SH-SY5Y (cell line): Measurements from ENCODE around the gene KRTAP1-5.

Source experiments
- GATA2 ChIP-seq: IDR thresholded peaks from 2 replicates; pipeline ENCODE4 v1.6.1; 2011; ENCODE audit warnings: mild to moderate bottlenecking, low read depth, low read length
- GATA3 ChIP-seq: IDR thresholded peaks from 2 replicates; pipeline ENCODE4 v1.6.1; 2011; ENCODE audit warnings: low read depth, mild to moderate bottlenecking, low read length, moderate library complexity

KRTAP1-5 gene, protein sequence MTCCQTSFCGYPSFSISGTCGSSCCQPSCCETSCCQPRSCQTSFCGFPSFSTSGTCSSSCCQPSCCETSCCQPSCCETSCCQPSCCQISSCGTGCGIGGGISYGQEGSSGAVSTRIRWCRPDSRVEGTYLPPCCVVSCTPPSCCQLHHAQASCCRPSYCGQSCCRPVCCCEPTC

DNA sequence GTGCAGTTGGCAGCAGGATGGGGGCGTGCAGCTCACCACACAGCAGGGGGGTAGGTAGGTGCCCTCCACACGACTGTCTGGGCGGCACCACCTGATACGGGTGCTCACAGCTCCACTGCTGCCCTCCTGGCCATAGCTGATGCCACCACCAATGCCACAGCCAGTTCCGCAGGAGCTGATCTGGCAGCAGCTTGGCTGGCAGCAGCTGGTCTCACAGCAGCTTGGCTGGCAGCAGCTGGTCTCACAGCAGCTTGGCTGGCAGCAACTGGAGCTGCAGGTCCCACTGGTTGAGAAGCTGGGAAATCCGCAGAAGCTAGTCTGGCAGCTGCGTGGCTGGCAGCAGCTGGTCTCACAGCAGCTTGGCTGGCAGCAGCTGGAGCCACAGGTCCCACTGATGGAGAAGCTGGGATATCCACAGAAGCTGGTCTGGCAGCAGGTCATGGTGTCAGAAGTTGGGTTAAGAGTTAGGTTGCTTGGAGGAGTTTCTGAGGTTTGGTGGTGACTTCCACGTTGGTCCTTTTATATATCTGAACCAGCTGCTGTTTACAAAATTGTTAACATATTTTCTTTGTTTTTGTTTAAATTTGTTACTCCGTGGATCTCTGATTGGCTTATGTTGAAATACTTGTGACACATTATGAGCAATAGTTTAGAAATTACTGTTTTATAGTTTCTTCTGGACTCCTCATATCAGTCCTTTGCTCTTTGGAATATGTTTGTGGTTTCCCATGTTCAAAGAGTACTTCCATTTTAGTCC is at the start of gene KRTAP1-5:
TSS of gene KRTAP1-5 (minus strand) at position 494 of the 757 bp plus-strand sequence. CDS start at position 441, 53 bp downstream.
- TF ChIP-seq GATA3 (no peak), GATA2 (no peak)

DNA sequence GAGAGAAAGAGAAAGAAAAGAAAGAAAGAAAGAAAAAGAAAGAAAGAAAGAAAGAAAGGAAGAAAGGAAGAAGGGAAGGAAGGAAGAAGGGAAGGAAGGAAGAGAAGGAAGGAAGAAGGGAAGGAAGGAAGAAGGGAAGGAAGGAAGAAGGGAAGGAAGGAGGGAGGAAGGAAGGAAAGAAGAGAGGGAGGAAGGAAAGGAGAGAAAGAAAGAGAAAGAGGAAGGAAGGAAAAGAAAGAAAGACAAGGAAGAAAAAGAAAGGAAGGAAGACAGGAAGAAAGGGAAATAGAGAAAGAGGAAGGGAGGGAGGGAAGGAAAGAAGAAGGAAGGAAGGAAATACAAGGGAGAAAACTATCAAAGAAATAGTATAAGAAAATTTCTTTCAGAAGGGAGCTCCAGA is 49.8 kb upstream of the KRTAP1-5 start:
- TF ChIP-seq GATA3 (no peak), GATA2 (no peak)

DNA sequence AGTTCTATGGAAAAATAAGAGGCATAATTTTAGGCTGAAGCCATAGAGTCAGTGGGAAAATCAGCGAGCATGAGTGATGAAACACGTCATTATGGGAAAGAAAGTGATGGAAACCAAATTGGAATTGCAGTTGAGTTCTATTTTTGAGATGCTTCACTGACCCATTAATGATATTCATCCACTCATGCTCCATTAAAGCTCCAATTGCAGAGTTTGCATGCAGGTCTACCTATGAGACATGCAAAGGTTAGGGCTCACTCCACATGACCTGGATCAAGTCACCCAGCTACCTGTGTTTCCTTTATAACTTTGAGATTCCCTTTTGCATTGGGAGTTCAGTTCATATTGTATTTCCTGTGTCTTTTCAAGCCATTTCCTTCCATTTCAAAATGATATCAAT is 46.7 kb upstream of the KRTAP1-5 start:
- TF ChIP-seq GATA2 = no peak
- TF ChIP-seq GATA3 = no peak

DNA sequence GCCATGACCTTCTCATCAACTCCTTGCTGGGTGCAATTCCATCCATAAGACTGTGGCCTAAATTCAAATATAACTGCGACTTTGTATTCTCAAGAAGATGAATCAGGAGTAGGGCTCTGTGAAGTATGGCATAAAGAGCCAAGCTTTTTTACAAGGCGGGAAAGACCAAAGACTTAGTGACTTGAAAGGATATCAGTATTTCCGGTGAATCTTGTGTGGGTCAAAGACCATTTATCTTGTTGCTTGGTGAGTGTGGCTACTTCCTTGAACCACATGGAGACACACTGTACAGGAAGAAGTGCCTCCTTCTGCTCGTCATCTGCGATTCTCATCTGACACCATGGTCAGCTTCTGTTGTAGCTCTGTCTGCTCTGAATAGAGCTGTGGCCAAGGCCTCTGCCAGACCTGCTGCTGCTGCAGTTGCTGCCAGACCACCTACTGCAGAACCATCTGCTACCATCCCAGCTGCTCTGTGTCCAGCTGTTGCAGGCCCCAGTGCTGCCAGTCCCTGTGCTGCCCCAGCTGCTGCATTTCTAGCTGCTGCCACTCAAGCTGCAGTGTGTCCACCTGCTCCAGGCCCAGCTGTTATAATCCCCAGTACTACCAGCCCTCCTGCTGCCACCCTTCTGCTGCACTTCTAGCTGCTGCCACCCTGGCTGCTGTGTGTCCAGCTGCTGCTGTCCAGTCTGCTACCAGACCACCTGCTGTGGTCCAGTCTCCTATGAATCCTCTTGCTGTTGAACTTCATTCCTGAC is 44.8 kb upstream of the KRTAP1-5 start:
- TF ChIP-seq GATA3 = no peak
- no peak for TF ChIP-seq GATA2

DNA sequence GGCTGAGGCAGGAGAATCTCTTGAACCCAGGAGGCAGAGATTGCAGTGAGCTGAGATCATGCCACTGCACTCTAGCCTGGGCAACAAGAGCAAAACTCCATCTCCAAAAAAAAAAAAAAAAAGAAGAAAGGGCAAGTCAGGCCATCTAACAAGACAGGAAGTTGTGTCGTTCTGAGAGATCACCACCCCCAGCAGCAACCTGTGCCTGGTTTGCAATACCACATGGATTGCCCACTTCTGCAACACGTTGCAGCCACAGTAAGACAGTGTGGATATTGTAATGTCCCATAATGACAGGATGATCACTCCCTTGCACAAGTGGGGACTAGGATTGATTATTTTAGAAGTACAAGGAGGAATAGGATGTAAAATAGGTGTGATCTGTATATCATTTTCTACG is 42.0 kb upstream of the KRTAP1-5 start:
- TF ChIP-seq GATA2 (no peak), GATA3 (no peak)

DNA sequence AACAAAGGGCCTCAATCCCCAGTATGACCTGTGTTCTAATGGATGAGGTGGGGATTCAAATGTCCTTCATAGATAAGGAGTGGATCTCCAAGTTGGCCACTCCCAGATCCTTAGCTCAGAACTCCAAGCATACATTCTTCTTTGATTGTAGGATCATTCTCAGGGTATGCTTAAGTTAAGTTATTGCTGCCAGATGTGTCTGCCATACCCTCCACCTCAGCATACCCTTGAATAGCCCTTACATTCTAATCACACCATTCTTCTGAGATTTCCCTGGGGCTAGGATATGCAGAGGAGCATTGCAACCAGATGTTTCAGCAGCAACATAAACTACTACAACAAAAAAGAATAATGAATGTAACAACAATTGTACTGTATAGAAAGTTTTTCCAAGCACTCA is 40.3 kb upstream of the KRTAP1-5 start:
- no peak for TF ChIP-seq GATA3
- no peak for TF ChIP-seq GATA2

DNA sequence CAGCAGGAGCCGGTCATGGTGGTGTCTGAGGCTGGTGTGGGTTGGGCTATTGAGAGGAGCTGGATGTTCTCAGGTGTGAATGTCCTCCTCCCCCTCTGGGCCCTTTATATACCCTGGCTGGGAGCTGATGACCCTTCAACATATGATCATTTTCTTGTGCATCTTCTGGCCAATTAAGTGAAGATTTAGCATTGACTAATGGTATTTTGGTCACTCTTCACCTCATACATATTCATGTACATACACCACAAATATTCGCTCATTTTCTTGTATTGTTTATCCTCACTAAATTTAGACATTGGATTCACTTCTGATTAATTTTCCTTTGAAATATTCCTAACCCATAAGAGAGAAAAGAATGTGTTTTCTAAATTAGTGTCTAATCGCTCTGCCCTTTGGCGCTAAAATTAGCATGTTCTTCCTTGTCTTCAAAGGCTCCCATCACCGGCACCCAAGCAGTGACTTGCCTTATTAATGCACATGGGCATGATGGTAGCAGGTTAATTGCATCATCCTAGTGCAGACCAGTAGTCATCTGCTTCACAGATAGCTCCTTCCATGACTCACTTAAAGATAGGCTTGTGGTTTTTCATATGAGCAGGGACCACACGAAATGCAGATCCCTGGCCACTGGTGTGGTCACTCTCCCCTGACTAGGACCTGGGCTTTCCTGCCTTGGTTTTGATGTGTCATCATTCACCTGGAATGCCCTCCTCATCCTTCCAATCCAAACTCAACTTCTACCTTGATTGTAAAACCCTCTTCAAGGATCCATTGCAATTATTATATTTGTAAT is 39.0 kb upstream of the KRTAP1-5 start, which contains the start of gene KRTAP2-4:
TSS of gene KRTAP2-4 (minus strand) at position 51 of the 796 bp plus-strand sequence. CDS start at position 17, 34 bp downstream.
- no peak for TF ChIP-seq GATA2
- TF ChIP-seq GATA3 = no peak

DNA sequence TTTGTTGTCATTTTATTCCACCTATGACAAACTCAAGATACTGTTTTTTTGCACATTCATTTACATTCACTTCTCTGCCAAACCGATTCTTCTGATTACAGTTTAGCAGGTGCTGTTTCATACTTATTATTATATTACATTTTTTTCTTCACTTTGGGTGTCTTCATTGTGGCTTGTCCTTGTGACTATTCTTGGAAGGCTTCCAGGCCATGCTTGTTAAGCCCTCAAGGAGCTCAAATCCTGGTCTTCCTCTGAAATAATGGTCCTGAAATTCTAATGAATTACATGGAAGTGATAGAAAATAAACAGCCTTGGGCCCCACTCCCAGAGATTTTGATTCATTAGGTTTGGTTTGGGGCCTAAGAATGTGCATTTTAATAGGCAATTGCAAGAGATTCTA is 37.3 kb upstream of the KRTAP1-5 start:
- TF ChIP-seq GATA3 = no peak
- no peak for TF ChIP-seq GATA2

DNA sequence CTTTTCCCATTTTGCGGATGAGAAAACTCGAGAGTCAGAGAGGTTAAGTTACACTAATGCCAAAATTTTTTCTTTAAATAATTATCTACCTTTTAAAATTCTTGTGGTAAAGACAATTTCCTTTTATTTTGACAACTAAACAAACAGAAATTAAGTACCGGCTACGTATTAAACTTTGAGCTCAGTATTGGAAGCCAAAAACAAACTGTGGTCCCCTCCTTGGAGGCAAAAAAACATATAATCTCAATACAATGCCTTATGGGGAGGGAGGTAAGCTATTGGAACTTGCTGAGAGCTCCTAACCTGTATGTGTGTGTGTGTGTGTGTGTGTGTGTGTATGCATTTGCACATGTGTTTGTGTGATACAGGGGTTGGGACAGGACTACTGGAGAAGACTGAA is 36.4 kb upstream of the KRTAP1-5 start:
- TF ChIP-seq GATA3 (no peak), GATA2 (no peak)

DNA sequence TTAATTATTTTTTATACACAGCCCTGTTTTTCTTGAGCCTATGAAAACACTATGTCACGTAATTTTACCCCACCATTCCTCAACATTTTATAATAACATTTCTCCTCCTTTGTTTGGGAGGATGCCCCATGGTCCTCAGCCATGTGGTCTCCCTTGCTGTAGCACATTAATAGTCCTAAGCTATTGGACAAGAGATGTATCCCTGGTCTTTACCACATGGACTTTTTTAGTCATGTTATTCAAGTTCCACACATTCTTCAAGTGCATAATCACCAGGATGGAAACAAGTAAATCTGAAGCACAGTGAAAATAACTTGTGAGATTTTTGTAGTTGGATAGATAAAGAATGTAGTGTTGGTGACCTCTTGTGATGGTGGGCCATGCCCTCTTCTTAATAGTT is 35.0 kb upstream of the KRTAP1-5 start:
- TF ChIP-seq GATA3 (no peak), GATA2 (no peak)

DNA sequence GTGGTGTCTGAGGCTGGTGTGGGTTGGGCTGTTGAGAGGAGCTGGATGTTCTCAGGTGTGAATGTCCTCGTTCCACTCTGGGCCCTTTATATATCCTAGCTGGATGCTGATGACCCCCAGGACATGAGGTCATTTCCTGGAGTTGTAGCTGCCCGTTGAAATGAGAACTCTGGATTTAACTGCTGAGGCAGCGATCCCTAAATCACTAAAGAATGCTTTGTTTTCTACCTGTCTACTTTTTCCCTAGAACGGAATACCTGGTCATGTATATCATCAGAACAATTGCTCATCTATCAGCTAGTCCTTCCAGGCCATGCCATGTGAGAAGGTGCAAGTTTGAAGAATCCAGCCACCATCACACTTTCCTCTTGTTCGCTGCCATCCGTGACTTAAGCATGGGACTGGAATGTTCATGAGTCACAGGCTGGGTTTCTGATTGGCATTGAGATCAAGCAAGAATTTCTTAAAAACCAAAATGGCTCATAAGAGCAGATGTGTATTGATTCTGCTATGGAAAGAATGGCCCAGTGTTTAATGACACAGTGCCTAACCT is 33.1 kb upstream of the KRTAP1-5 start, which contains the start of gene KRTAP2-3:
TSS of gene KRTAP2-3 (minus strand) at position 63 of the 553 bp plus-strand sequence. CDS start 64 bp downstream, outside the sequence.
- TF ChIP-seq GATA3 (no peak), GATA2 (no peak)

DNA sequence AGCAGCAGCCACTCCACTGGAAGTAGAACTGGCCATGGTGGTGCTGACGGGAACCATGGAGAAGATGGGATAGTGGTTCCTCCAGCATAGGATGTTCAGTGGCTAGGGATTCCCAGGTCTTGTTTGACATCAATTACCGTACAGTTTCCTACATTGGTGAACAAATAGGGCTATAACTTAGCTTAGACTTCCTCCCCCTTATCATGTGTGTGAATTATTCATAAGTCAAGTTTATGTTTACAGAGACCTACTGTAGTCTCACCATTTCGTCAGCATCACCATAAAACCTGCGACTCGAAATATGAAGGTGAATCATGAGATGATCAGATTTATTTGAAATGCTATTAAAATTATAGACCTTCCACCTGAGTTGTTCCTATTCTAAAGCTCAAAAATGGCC is 31.7 kb upstream of the KRTAP1-5 start:
- TF ChIP-seq GATA3 (no peak), GATA2 (no peak)

DNA sequence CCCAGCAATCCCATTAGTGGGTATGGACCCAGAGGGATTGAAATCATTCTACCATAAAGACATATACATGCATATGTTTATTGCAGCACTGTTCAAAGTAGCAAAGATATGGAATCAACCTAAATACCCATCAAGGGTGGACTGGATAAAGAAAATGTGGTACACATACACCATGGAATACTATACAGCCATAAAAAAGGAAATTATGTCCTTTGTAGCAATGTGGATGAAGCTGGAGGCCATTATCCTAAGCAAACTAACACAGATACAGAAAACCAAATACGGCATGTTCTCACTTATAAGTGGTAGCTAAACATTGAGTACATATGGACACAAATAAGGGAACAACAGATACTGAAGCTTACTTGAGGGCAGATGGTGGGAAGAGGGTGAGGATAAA is 30.5 kb upstream of the KRTAP1-5 start:
- TF ChIP-seq GATA2 (no peak), GATA3 (no peak)
